ENCODE results near the gene PTGER4. TPM values are rescaled to one million over a fixed set of nuclear protein-coding genes. Genes with fewer than 3 reads are reported as not detected.
"Not testable (repeated sequence)": the region's sequence is repeated elsewhere in the genome, so short reads cannot be mapped to it uniquely, and the experiment has no call there.

PTGER4 gene
- total and polyA plus RNA-seq, 9 donors, result 0.66 to 8.8 (median 2.8) TPM

GRCh38 chr5:40634593-40634992 lies 45.1 kb upstream of the PTGER4 start:
- TF ChIP-seq EP300 (IDR thresholded peaks at IDR 0.05), result no peak
- TF ChIP-seq CTCF (IDR thresholded peaks at IDR 0.05), result no peak
- no peak for TF ChIP-seq POLR2A (IDR thresholded peaks at IDR 0.05)
- Histone ChIP-seq H3K4me1 (ENCODE audit: insufficient read depth) (no peaks in the 10 kb centered on the region), H3K9me3 (no peaks in the 10 kb centered on the region), H3K27me3 (no peaks in the 10 kb centered on the region), H3K36me3 (no peaks in the 10 kb centered on the region), H3K27ac (no peak overlapping the region), H3K4me3 (no peak overlapping the region)
- intact Hi-C loops (cut with DNase I), result no loop called here
- DNase-seq, result no peak
- WGBS, 3 donors, result 61 to 74% (median 73%) methylated on average over 7 of the region's 7 CpGs

DNA sequence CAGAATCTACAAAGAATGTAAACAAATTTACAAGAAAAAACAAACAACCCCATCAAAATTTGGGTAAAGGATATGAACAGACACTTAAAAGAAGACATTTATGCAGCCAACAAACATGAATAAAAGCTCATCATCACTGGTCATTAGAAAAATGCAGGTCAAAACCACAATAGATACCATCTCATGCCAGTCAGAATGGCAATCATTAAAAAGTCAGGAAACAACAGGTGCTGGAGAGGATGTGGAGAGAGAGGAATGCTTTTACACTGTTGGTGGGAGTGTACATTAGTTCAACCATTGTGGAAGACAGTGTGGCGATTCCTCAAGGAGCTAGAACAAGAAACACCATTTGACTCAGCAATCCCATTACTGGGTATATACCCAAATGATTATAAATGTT lies 40.2 kb upstream of the PTGER4 start:
- H3K36me3 ChIP-seq; H3K9me3 ChIP-seq; H3K27ac ChIP-seq; H3K4me3 ChIP-seq; intact Hi-C loops (cut with DNase I); H3K4me1 ChIP-seq (ENCODE audit: insufficient read depth); H3K27me3 ChIP-seq; DNase-seq: not testable (repeated sequence)
- WGBS, 3 donors, result 91 to 96% (median 96%) methylated on average over 1 of the region's 1 CpG

- no peak for TF ChIP-seq CTCF (IDR thresholded peaks at IDR 0.05)
- no peak for TF ChIP-seq EP300 (IDR thresholded peaks at IDR 0.05)
- no peak for TF ChIP-seq POLR2A (IDR thresholded peaks at IDR 0.05)
- no peaks in the 10 kb centered on the region for H3K27me3 ChIP-seq
- H3K36me3 ChIP-seq, result no peaks in the 10 kb centered on the region
- 9 to 19% (median 16%) methylated on average over 3 of the region's 3 CpGs for WGBS, 3 donors
- no peaks in the 10 kb centered on the region for H3K4me1 ChIP-seq (ENCODE audit: insufficient read depth)
- H3K9me3 ChIP-seq, result no peaks in the 10 kb centered on the region
- H3K27ac ChIP-seq, result no peak overlapping the region
- no peak for DNase-seq
- intact Hi-C loops (cut with DNase I), result no loop called here
- no peak overlapping the region for H3K4me3 ChIP-seq
Observed at GRCh38 chr5:40646266-40646665, 33.4 kb upstream of the PTGER4 start.

DNA sequence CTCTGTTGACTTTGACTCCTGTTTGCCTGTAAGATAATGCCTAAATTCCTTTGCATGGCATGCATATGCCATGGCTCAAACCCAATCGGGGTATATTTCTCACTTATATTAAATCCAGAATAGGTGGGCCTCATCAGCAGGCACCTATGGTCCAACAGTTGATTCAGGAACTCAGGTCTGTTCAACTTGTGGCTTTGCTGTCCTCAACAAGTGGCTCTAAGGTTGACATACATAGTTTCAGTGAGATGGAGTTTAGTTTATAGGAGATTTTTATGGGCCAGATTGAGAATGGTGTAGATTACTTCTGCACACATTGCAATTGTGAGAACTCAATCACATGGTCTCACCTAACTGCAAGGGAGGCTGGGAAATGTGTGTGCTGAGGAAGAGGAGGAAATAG lies 31.6 kb upstream of the PTGER4 start:
- Histone ChIP-seq H3K27ac (no peak overlapping the region), H3K27me3 (no peaks in the 10 kb centered on the region), H3K36me3 (no peaks in the 10 kb centered on the region), H3K4me1 (ENCODE audit: insufficient read depth) (no peaks in the 10 kb centered on the region), H3K4me3 (no peak overlapping the region), H3K9me3 (no peaks in the 10 kb centered on the region)
- intact Hi-C loops (cut with DNase I), result no loop called here
- no peak for DNase-seq
- no peak for TF ChIP-seq POLR2A (IDR thresholded peaks at IDR 0.05)
- no peak for TF ChIP-seq CTCF (IDR thresholded peaks at IDR 0.05)
- no peak for TF ChIP-seq EP300 (IDR thresholded peaks at IDR 0.05)
- 68 to 89% (median 87%) methylated on average over 1 of the region's 1 CpG for WGBS, 3 donors

DNA sequence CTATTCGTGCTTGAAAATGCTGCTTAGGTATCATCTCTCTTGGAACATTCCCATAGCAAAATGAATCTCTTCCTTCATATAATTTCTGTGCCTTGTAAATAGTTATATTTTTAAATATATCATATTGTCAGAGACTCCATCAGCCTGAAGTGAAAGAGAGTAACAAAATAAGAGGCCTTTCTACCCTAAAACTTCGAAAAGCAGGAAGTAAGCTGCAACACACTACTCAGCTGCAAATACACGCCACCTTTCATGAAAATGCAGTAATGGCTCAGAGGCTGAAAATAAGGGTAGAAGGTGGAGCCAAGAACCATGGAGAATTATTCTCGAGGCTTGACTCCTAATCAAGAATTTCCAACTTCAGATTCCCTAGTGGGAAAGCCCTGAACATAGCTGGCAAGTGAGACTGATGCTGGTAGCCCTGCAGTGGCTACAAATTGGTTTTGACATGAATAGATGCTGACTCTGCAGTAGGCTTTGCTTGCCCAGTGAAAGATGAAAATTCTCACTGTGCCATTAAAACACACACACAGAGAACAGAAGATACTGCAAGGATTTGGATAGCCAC lies 30.2 kb upstream of the PTGER4 start:
- Histone ChIP-seq H3K9me3 (no peaks in the 10 kb centered on the region), H3K4me1 (ENCODE audit: insufficient read depth) (no peaks in the 10 kb centered on the region), H3K36me3 (no peaks in the 10 kb centered on the region), H3K27ac (no peak overlapping the region), H3K27me3 (no peaks in the 10 kb centered on the region), H3K4me3 (no peak overlapping the region)
- no peak for DNase-seq
- TF ChIP-seq CTCF (IDR thresholded peaks at IDR 0.05) (no peak), POLR2A (IDR thresholded peaks at IDR 0.05) (no peak), EP300 (IDR thresholded peaks at IDR 0.05) (no peak)
- intact Hi-C loops (cut with DNase I), result no loop called here
- 73 to 77% (median 74%) methylated on average over 4 of the region's 4 CpGs for WGBS, 3 donors
